Calu3 (cell line): ENCODE data around the gene OR2C1. TPM values are rescaled to one million over a fixed set of nuclear protein-coding genes. Genes with fewer than 3 reads are reported as not detected.
A peak's percentile ranks its signal among the peaks of the same experiment; 100 is the strongest.

Experiments
- BruUV-seq: library from RNA; stranded (reverse); fragments of 400-500 nt; replicated peaks from 2 replicates; lab custom pipeline; 2021; lab: Mats Ljungman, UMichigan
- CTCF ChIA-PET: fragments of 300-600 bp; sonication (Branson Sonifier 250); formaldehyde crosslinking; loops from one replicate; lab custom pipeline; 2022; ENCODE audit warnings: antibody characterized with exemption; lab: Charles Lee
- DNase-seq: peaks from one replicate; pipeline ENCODE4 v3.0.0; 2022
- H3K27ac Mint-ChIP-seq: one replicate; pipeline ENCODE4 v1.8.0; 2022; ENCODE audit warnings: mixed read lengths; ENCODE audit not compliant: unreplicated experiment
- H3K27me3 Mint-ChIP-seq: one replicate; pipeline ENCODE4 v1.8.0; 2022; ENCODE audit warnings: mixed read lengths; ENCODE audit not compliant: unreplicated experiment
- H3K36me3 Mint-ChIP-seq: one replicate; pipeline ENCODE4 v1.8.0; 2022; ENCODE audit warnings: mild to moderate bottlenecking, moderate library complexity, mixed read lengths; ENCODE audit not compliant: insufficient read depth, unreplicated experiment
- H3K4me1 Mint-ChIP-seq: one replicate; pipeline ENCODE4 v1.8.0; 2022; ENCODE audit warnings: mild to moderate bottlenecking, low read depth, mixed read lengths; ENCODE audit not compliant: unreplicated experiment
- H3K4me3 Mint-ChIP-seq: one replicate; pipeline ENCODE4 v1.8.0; 2022; ENCODE audit warnings: mild to moderate bottlenecking, low read depth, moderate library complexity, mixed read lengths; ENCODE audit not compliant: unreplicated experiment
- H3K9me3 Mint-ChIP-seq: one replicate; pipeline ENCODE4 v1.8.0; 2022; ENCODE audit warnings: low read depth, mixed read lengths; ENCODE audit not compliant: unreplicated experiment
- intact Hi-C: fragments of 100-400 bp; cut with micrococcal nuclease; formaldehyde crosslinking; loops from one replicate; pipeline ENCODE4 v1.10.0; 2022; ENCODE audit not compliant: unreplicated experiment
- total RNA-seq: library from RNA; stranded (reverse); gene quantifications from 2 replicates; pipeline ENCODE4 v1.2.3, GENCODE V29; 2022
- TF ChIP-seq, protein P1 (sequence below): fragments of 200-600 bp; IDR thresholded peaks from one replicate; pipeline ENCODE4 v1.8.0; 2022; ENCODE audit warnings: antibody characterized with exemption; ENCODE audit not compliant: unreplicated experiment

The OR2C1 gene
- total RNA-seq, 1 experiment from 2014 or later: not detected

- no TSS peak for BruUV-seq
- H3K9me3 Mint-ChIP-seq: peaks cover 3% of the 10 kb centered on the region
- peaks cover 4% of the 10 kb centered on the region for H3K36me3 Mint-ChIP-seq
- H3K27me3 Mint-ChIP-seq: peaks cover 15% of the 10 kb centered on the region
- H3K27ac Mint-ChIP-seq: no peak overlapping the region
- H3K4me1 Mint-ChIP-seq: no peaks in the 10 kb centered on the region
- H3K4me3 Mint-ChIP-seq: peak overlapping the region; percentile 29
- peak; percentile 73 for DNase-seq
- CTCF ChIA-PET: interaction anchor here (0.6 to 0.9 kb wide), 2 partner anchors 30 to 36 kb away, joined by 3 to 5 read pairs; partner anchors contain the start of genes ZNF174 and ZSCAN32
- intact Hi-C loops: no loop called here
- TF ChIP-seq, protein P1, sequence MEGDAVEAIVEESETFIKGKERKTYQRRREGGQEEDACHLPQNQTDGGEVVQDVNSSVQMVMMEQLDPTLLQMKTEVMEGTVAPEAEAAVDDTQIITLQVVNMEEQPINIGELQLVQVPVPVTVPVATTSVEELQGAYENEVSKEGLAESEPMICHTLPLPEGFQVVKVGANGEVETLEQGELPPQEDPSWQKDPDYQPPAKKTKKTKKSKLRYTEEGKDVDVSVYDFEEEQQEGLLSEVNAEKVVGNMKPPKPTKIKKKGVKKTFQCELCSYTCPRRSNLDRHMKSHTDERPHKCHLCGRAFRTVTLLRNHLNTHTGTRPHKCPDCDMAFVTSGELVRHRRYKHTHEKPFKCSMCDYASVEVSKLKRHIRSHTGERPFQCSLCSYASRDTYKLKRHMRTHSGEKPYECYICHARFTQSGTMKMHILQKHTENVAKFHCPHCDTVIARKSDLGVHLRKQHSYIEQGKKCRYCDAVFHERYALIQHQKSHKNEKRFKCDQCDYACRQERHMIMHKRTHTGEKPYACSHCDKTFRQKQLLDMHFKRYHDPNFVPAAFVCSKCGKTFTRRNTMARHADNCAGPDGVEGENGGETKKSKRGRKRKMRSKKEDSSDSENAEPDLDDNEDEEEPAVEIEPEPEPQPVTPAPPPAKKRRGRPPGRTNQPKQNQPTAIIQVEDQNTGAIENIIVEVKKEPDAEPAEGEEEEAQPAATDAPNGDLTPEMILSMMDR: no peak
Measured at GRCh38 chr16:3364774-3365427, 9.2 kb downstream of the OR2C1 start.

DNA sequence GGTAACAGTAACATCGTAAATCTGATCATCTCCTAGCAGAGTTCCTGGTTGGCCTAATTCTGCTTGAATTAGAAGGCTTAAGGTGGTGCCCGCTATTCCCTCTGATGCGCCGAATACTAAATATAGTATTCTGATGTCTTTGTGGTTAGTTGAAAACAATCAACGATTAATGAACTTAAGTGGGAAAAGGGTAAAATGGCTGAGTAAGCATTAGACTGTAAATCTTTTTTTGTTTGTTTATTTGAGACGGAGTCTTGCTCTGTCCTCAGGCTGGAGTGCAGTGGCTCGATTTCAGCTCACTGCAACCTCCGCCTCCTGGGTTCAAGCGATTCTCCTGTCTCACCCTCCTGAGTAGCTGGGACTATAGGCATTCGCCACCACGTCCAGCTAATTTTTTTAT lies 13.4 kb downstream of the OR2C1 start:
- CTCF ChIA-PET: no interaction called here
- intact Hi-C loops: no loop called here
- TF ChIP-seq, protein P1: no peak
- Mint-ChIP-seq H3K4me1 (no peaks in the 10 kb centered on the region), H3K27ac (no peak overlapping the region), H3K9me3 (no peaks in the 10 kb centered on the region), H3K36me3 (peaks cover 4% of the 10 kb centered on the region), H3K27me3 (no peaks in the 10 kb centered on the region), H3K4me3 (no peak overlapping the region)
- DNase-seq: no peak
- no TSS peak for BruUV-seq

DNA sequence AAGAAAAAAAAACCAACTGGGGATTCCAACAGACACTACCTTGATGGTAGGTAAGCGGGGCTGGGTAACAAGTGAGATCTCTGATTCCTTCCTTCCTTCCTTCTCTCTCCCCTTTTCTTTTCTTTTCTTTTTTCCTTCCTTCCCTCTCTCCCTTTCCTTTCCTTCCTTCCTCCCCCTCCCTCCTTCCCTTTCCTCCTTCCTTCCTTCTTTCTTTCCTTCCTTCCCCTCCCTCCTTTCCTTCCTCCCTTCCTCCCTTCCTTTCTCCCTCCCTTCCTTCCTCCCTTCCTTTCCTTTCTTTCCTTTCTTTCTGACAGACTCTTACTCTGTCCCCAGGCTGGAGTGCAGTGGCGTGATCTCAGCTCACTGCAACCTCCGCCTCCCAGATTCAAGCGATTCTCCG lies 20.0 kb downstream of the OR2C1 start:
- no peak for DNase-seq
- TF ChIP-seq, protein P1: no peak
- Mint-ChIP-seq H3K36me3 (no peaks in the 10 kb centered on the region), H3K27ac (no peak overlapping the region), H3K27me3 (no peaks in the 10 kb centered on the region), H3K9me3 (peaks cover 24% of the 10 kb centered on the region), H3K4me1 (no peaks in the 10 kb centered on the region), H3K4me3 (no peak overlapping the region)
- CTCF ChIA-PET: no interaction called here
- intact Hi-C loops: no loop called here
- no TSS peak for BruUV-seq

GRCh38 chr16:3377917-3378316 lies 22.2 kb downstream of the OR2C1 start:
- no peaks in the 10 kb centered on the region for H3K27me3 Mint-ChIP-seq
- CTCF ChIA-PET: no interaction called here
- TF ChIP-seq, protein P1: no peak
- BruUV-seq: no TSS peak
- no peak for DNase-seq
- H3K27ac Mint-ChIP-seq: no peak overlapping the region
- intact Hi-C loops: no loop called here
- no peak overlapping the region for H3K4me3 Mint-ChIP-seq
- peaks cover 33% of the 10 kb centered on the region for H3K9me3 Mint-ChIP-seq
- peaks cover 11% of the 10 kb centered on the region for H3K36me3 Mint-ChIP-seq
- H3K4me1 Mint-ChIP-seq: no peaks in the 10 kb centered on the region
